Measurements from ENCODE around the gene NT5C.

GRCh38 chr17:75159196-75160031, 27.9 kb upstream of the NT5C start:
- TF ChIP-seq POLR2A (IDR thresholded peaks at IDR 0.05) (no peak), CTCF (IDR thresholded peaks at IDR 0.05) (no peak)

Data from Peyer's patch (tissue), 4 donors.